ENCODE measurements around the gene WFDC1.

WFDC1 gene

GRCh38 chr16:84303516-84303915, 8.8 kb downstream of the WFDC1 start:
- DNase-seq, result no peak

- no peak for DNase-seq
Observed at GRCh38 chr16:84306564-84306963, 11.9 kb downstream of the WFDC1 start.

- no peak for DNase-seq
Observed at GRCh38 chr16:84307209-84307954, 12.7 kb downstream of the WFDC1 start.

GRCh38 chr16:84308120-84308519, 13.4 kb downstream of the WFDC1 start:
- no peak for DNase-seq

GRCh38 chr16:84310642-84311041, 16.0 kb downstream of the WFDC1 start:
- no peak for DNase-seq

- DNase-seq, result no peak
Observed at GRCh38 chr16:84312783-84313382, 18.2 kb downstream of the WFDC1 start.

- DNase-seq, result no peak
Observed at GRCh38 chr16:84313921-84314320, 19.2 kb downstream of the WFDC1 start.

- no peak for DNase-seq
Observed at GRCh38 chr16:84314373-84314772, 19.7 kb downstream of the WFDC1 start.

GRCh38 chr16:84314814-84315213, 20.1 kb downstream of the WFDC1 start:
- DNase-seq, result no peak

- DNase-seq, result no peak
Observed at GRCh38 chr16:84315422-84315821, 20.7 kb downstream of the WFDC1 start.

- DNase-seq, result no peak
Observed at GRCh38 chr16:84318091-84318975, 23.7 kb downstream of the WFDC1 start.

- DNase-seq, result no peak
Observed at GRCh38 chr16:84319146-84319760, 24.6 kb downstream of the WFDC1 start.

GRCh38 chr16:84320511-84320910, 25.8 kb downstream of the WFDC1 start:
- no peak for DNase-seq

GRCh38 chr16:84321932-84322331, 27.3 kb downstream of the WFDC1 start:
- no peak for DNase-seq

- DNase-seq, result no peak
Observed at GRCh38 chr16:84322749-84323148, 28.1 kb downstream of the WFDC1 start.

GRCh38 chr16:84323606-84324005, 28.9 kb downstream of the WFDC1 start:
- no peak for DNase-seq

GRCh38 chr16:84324434-84325262, 30.0 kb downstream of the WFDC1 start:
- DNase-seq, result no peak

GRCh38 chr16:84326545-84326944, 31.9 kb downstream of the WFDC1 start:
- no peak for DNase-seq

GRCh38 chr16:84327926-84328505, 33.3 kb downstream of the WFDC1 start:
- no peak for DNase-seq

GRCh38 chr16:84329016-84329415, 34.3 kb downstream of the WFDC1 start:
- DNase-seq, result no peak

GRCh38 chr16:84329843-84330684, 35.4 kb downstream of the WFDC1 start:
- no peak for DNase-seq

All from activated naive CD4-positive, alpha-beta T cell (primary cell).